Lower leg skin (tissue), 4 donors: ENCODE data around the gene TTC7B. TPM values are rescaled to one million over a fixed set of nuclear protein-coding genes. Genes with fewer than 3 reads are reported as not detected.

Experiments used
- DNase-seq, 2 donors: peaks; one replicate each; pipeline ENCODE4 v3.0.0-alpha.2; 2019; ENCODE audit warnings: low spot score in 2 of 2
- H3K4me3 ChIP-seq: fragments of 200-600 bp; sonication (generic); 2 replicates; pipeline ENCODE4 v1.5.1; 2017; ENCODE audit warnings: mild to moderate bottlenecking, low read depth; ENCODE audit not compliant: poor library complexity, severe bottlenecking
- CTCF ChIP-seq, 3 donors: fragments of 450-650 bp; IDR thresholded peaks; one replicate each; pipeline ENCODE4 v1.5.1; 2016; ENCODE audit warnings: antibody characterized with exemption in 3 of 3, mild to moderate bottlenecking in 3 of 3, moderate library complexity in 2 of 3
- POLR2A ChIP-seq, 2 donors: fragments of 450-650 bp; IDR thresholded peaks; one replicate each; pipeline ENCODE4 v1.6.1; 2016 to 2017; ENCODE audit warnings: antibody characterized with exemption in 2 of 2, mild to moderate bottlenecking in 1 of 2, moderate library complexity in 1 of 2
- WGBS, 2 donors: methylation state at CpG; one replicate each; pipeline ENCODE4 v1.1.5; 2018; 5-methylcytosine and 5-hydroxymethylcytosine counted together
- intact Hi-C: fragments of 100-400 bp; cut with DNase I; formaldehyde crosslinking; loops from one replicate; pipeline ENCODE4 v1.15.0; 2023; ENCODE audit warnings: low total_unique reads
- total RNA-seq, 4 donors: library from RNA; depleted of rRNA; stranded (reverse); fragments of >200 nt; gene quantifications; one replicate each; pipeline ENCODE4 v1.1.0, GENCODE V29; 2016

TTC7B gene
- total RNA-seq, 4 donors from 2014 or later = 10.3 to 28.7 (median 20.2) TPM

GRCh38 chr14:90549794-90550641, 266.2 kb downstream of the TTC7B start:
- intact Hi-C loops = no loop called here
- TF ChIP-seq CTCF (IDR thresholded peaks at IDR 0.05) = no peak
- no peak for TF ChIP-seq POLR2A (IDR thresholded peaks at IDR 0.05)
- no peak overlapping the region for H3K4me3 ChIP-seq
- no peak for DNase-seq
- WGBS, 2 donors = 87 to 90% methylated on average over 10 of the region's 10 CpGs

- DNase-seq = no peak
- H3K4me3 ChIP-seq = no peak overlapping the region
- 87 to 94% methylated on average over 3 of the region's 3 CpGs for whole genome bisulfite sequencing, 2 donors
- TF ChIP-seq CTCF (IDR thresholded peaks at IDR 0.05) (no peak), POLR2A (IDR thresholded peaks at IDR 0.05) (no peak)
- intact Hi-C loops = no loop called here
Measured at GRCh38 chr14:90548455-90548854, 267.8 kb downstream of the TTC7B start.

GRCh38 chr14:90547968-90548367, 268.3 kb downstream of the TTC7B start:
- TF ChIP-seq POLR2A (IDR thresholded peaks at IDR 0.05) (no peak), CTCF (IDR thresholded peaks at IDR 0.05) (no peak)
- DNase-seq = no peak
- 90 to 98% methylated on average over 3 of the region's 3 CpGs for WGBS, 2 donors
- intact Hi-C loops = no loop called here
- no peak overlapping the region for H3K4me3 ChIP-seq

GRCh38 chr14:90547250-90547649, 269.0 kb downstream of the TTC7B start:
- DNase-seq = no peak
- TF ChIP-seq CTCF (IDR thresholded peaks at IDR 0.05) (no peak), POLR2A (IDR thresholded peaks at IDR 0.05) (no peak)
- H3K4me3 ChIP-seq = no peak overlapping the region
- WGBS, 2 donors = 90% methylated on average over 10 of the region's 10 CpGs
- intact Hi-C loops = no loop called here

GRCh38 chr14:90546767-90547166, 269.5 kb downstream of the TTC7B start:
- TF ChIP-seq CTCF (IDR thresholded peaks at IDR 0.05) = no peak
- no peak for TF ChIP-seq POLR2A (IDR thresholded peaks at IDR 0.05)
- DNase-seq = no peak
- intact Hi-C loops = no loop called here
- no peak overlapping the region for H3K4me3 ChIP-seq
- WGBS, 2 donors = 87 to 95% methylated on average over 3 to 9 of the region's 9 CpGs
